ENCODE measurements around the gene WNT10A. TPM values are rescaled to one million over a fixed set of nuclear protein-coding genes. Genes with fewer than 3 reads are reported as not detected.

The WNT10A gene
- total RNA-seq, 1 donor from 2014 or later = not detected

DNA sequence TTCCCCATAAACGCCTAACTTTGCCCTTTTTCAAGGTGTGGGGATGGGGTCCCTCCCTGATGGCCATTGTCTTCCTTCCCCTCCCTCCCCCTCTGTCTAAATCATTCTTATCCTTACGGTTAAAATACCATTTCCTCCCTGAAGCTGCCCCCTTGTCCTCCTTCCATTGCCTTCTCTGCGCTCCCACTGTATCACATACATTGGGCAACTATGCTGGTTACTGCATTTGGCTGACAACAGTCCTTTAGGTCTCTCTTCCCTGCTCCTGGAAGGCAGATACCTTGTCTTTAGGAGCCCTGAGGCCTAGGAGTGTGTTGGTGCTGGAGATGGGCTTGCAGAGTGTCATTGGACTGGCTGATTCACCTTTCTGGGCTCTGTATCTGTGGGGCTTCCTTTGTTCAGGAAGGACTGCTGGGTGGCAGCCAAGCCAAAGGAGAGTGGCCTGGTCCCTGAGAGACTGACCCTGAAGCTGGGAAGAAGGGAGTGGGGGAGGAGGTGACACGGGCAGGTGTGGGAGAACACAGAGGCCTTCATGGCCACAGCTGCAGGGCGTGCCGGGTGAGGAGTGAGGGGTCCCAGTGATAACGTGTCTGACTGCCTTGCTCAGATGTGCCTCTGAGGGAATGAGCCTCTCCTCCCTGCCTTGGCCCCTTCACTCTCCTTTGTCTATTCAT, 18.9 kb upstream of the WNT10A start:
- Mint-ChIP-seq H3K4me1 (ENCODE audit: low read depth) (peaks cover 11% of the 10 kb centered on the region), H3K9me3 (ENCODE audit: low read depth) (no peaks in the 10 kb centered on the region), H3K27ac (no peak overlapping the region), H3K4me3 (ENCODE audit: low read depth) (no peak overlapping the region), H3K27me3 (peaks cover 83% of the 10 kb centered on the region), H3K36me3 (ENCODE audit: insufficient read depth) (no peaks in the 10 kb centered on the region)
- no peak for TF ChIP-seq CTCF (IDR thresholded peaks at IDR 0.05; ENCODE audit: unreplicated experiment)
- DNase-seq (ENCODE audit: low spot score, unreplicated experiment) = no peak

GRCh38 chr2:218863021-218863520, 17.6 kb upstream of the WNT10A start:
- TF ChIP-seq CTCF (IDR thresholded peaks at IDR 0.05; ENCODE audit: unreplicated experiment) = no peak
- Mint-ChIP-seq H3K36me3 (ENCODE audit: insufficient read depth) (no peaks in the 10 kb centered on the region), H3K27me3 (peaks cover 83% of the 10 kb centered on the region), H3K27ac (no peak overlapping the region), H3K4me1 (ENCODE audit: low read depth) (peaks cover 11% of the 10 kb centered on the region), H3K4me3 (ENCODE audit: low read depth) (no peak overlapping the region), H3K9me3 (ENCODE audit: low read depth) (no peaks in the 10 kb centered on the region)
- DNase-seq (ENCODE audit: low spot score, unreplicated experiment) = no peak

- no peak for TF ChIP-seq CTCF (IDR thresholded peaks at IDR 0.05; ENCODE audit: unreplicated experiment)
- H3K27ac Mint-ChIP-seq = no peak overlapping the region
- H3K27me3 Mint-ChIP-seq = peaks cover 90% of the 10 kb centered on the region
Observed at GRCh38 chr2:218865396-218865795, 15.3 kb upstream of the WNT10A start.

DNA sequence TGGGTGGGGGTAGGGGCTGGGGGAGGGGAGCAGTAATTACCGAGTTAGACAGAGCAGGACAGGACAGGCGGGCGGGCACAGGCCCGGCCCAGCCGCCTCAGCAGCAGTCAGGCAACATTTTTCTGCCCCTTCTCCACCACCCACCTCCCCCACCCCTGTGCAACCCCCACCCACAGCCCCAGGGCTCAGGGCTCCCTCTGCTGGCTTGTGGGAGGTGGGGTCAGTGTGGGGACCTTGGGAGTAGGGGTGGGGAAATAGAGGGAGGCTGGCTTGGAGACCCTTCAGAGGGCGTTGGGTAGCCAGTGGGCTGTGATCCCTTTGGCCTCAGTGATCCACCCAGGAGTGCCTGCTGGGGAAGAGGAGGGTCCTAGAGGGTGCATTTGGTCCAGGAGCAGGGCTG, 14.7 kb upstream of the WNT10A start:
- H3K27ac Mint-ChIP-seq = no peak overlapping the region
- no peaks in the 10 kb centered on the region for H3K36me3 Mint-ChIP-seq (ENCODE audit: insufficient read depth)
- no peak for TF ChIP-seq CTCF (IDR thresholded peaks at IDR 0.05; ENCODE audit: unreplicated experiment)
- peaks cover 91% of the 10 kb centered on the region for H3K27me3 Mint-ChIP-seq
- H3K4me3 Mint-ChIP-seq (ENCODE audit: low read depth) = no peak overlapping the region
- peaks cover under 1% of the 10 kb centered on the region for H3K4me1 Mint-ChIP-seq (ENCODE audit: low read depth)
- DNase-seq (ENCODE audit: low spot score, unreplicated experiment) = no peak
- H3K9me3 Mint-ChIP-seq (ENCODE audit: low read depth) = no peaks in the 10 kb centered on the region

More at GRCh38 chr2:218865396-218865795, 15.3 kb upstream of the WNT10A start:
- Mint-ChIP-seq H3K9me3 (ENCODE audit: low read depth) (no peaks in the 10 kb centered on the region), H3K4me1 (ENCODE audit: low read depth) (peaks cover 3% of the 10 kb centered on the region), H3K36me3 (ENCODE audit: insufficient read depth) (no peaks in the 10 kb centered on the region), H3K4me3 (ENCODE audit: low read depth) (no peak overlapping the region)
- no peak for DNase-seq (ENCODE audit: low spot score, unreplicated experiment)

DNA sequence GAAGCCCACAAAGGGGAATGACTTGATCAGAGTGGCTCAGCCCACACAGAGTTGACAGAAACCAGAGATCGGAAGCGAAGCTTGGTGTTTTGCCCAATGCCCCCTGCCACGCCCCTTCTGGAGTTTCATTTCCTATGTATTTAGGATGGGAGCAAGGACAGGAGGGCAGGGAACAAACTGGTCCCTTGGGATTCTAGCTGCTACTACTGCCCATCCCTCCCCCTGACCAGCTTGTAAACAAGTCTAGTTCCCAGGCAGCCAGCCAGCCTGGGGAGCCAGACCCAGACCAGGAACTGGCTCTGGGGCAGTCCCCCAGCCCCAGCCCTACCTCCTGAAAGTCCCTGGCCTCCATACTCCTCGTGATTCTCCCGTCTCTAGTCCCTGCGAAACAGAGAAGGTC, 12.8 kb upstream of the WNT10A start:
- peaks cover under 1% of the 10 kb centered on the region for H3K4me1 Mint-ChIP-seq (ENCODE audit: low read depth)
- H3K36me3 Mint-ChIP-seq (ENCODE audit: insufficient read depth) = no peaks in the 10 kb centered on the region
- no peak overlapping the region for H3K27ac Mint-ChIP-seq
- H3K9me3 Mint-ChIP-seq (ENCODE audit: low read depth) = no peaks in the 10 kb centered on the region
- no peak overlapping the region for H3K4me3 Mint-ChIP-seq (ENCODE audit: low read depth)
- H3K27me3 Mint-ChIP-seq = peaks cover 89% of the 10 kb centered on the region
- DNase-seq (ENCODE audit: low spot score, unreplicated experiment) = no peak
- no peak for TF ChIP-seq CTCF (IDR thresholded peaks at IDR 0.05; ENCODE audit: unreplicated experiment)
